GM21717 (cell line): ENCODE data around the gene ADCYAP1R1.
"Not testable (repeated sequence)": the region's sequence is repeated elsewhere in the genome, so short reads cannot be mapped to it uniquely, and the experiment has no call there.

Source experiments
- ATAC-seq: cut with Tn5 transposase; IDR thresholded peaks from one replicate; pipeline ENCODE4 v1.9.1; 2021; ENCODE audit warnings: mild to moderate bottlenecking, moderate library complexity; ENCODE audit not compliant: unreplicated experiment

Gene ADCYAP1R1

DNA sequence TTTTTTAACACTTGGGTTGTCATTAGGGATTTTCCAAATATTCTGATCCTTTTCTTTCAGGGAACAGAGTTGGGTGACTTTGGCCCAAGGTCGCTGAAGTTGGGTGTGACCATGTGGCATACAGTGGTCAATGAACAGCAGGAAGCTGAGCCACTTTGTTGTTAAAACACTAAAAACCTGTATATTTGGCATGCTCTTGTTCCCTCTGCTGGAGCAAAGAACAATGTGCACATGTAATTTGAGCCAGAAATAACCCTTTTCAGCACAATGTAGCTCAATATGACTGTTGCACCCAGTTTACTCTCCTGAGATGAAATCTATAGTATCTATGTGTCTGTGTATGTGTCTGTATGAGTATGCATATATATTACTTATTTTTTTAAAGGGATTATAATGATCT is 74.9 kb downstream of the ADCYAP1R1 start:
- ATAC-seq, result no peak

DNA sequence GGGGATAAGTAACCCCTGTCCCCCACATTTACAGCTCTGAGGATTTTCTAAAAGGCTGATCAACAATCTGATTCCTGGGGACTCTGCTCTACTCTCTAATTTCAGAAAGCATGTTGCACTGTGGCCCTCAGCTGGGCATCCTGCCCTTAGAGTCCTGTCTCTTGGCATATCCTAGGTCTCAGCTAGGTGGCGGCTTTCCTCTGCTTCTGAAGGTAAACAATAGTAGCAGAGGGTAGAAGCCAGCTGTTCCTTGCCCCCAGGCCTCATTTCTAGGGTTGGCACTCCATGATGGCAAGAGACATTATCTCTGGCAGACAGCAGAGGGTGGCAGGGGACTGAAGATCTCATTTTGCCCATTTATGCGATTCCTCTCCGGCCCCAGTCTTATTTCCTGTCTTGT is 77.0 kb downstream of the ADCYAP1R1 start:
- no peak for ATAC-seq

DNA sequence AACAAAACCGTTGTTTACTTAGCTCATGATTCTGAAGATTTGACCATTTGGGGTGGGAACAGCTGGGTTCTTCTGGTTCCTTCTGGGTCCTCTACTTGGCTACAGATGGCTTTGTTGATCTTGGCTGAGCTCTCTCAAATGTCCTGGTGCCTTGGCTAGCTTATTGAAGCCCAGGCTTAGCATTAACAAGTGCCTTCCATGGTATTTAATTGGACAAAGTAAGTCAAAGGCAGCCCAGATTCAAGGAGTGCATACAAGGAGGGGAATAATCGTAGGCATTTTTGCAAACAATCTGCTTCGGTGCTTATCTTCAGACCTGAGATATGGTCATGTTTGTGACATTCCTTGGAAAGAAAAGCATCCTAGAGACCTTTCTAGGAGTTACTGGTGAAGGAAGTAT is 81.4 kb downstream of the ADCYAP1R1 start:
- no peak for ATAC-seq

DNA sequence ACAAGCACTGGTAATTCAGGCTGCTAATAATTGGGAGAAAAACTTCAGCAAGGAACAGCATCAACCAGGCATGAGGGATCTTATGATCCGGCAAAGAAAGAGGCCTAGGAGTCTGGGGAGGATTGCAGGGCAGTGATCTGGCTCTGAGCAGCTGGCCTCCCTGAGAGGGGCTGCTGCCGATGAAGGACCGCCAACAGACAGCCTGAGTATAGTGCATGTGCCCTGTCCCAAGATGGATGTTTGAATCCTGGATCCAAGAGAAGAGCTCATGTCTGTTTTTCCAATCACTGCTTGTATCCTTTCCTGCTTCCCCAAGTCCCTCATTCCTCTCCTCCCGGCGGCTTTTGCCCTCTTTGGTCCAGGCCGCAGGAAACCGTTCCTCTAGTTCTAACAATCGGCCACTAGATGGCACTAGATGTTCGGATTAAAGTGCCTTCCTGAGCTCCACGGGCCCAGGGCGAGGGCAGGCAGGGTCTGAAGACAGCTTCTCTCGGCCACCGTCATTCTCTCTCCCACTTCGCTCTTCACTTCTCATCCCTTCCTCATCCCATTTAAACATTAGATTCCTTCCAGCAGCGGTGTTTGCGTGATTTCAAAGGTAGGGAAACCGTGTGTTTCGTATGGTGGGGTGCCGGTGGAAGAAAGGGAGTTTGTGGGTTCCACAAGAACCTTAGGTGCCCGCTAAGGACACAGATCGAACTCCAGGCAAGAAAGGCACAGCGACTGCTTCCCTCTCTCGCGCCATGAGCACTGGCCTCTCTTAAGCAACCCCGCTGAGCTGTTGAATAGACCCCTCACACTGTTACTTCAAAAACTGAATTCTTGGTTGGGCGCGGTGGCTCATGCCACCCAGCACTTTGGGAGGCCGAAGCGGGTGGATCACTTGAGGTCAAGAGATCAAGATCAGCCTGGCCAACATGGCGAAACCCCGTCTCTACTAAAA is 82.4 kb downstream of the ADCYAP1R1 start:
- peak; percentile 89 for ATAC-seq

DNA sequence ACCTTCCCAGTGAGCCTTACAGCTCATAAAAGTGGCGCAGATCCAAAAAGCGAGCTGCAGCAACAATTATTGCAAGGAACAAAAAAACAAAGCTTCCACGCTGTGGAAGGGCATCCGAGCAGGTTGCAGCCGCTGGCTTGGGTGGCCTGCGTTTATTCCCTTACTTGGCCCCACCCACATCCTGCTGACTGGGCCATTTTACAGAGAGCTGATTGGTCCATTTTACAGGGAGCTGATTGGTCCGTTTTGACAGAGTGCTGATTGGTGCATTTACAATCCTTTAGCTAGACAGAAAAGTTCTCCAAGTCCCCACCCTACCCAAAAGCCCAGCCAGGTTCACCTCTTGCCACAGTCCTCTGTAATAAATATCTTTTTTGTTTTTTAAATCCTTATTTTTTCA is 85.1 kb downstream of the ADCYAP1R1 start:
- ATAC-seq, result no peak

DNA sequence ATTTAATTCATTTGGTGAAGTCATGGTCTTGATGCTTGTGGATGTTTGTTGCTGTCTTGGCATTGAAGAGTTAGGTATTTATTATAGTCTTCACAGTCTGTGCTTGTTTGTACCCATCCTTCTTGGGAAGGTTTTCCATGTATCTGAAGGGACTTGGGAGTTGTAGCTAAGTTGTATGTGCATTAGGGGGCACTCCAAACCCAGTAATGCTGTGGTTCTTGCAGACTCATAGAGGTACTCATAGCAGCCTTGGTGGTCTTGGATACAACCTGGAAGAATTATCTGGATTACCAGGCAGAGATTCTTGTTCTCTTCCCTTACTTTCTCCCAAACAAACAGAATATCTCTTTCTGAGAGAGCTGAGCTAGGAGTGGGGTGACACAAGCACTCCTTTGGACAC is 93.2 kb downstream of the ADCYAP1R1 start:
- ATAC-seq, result no peak

DNA sequence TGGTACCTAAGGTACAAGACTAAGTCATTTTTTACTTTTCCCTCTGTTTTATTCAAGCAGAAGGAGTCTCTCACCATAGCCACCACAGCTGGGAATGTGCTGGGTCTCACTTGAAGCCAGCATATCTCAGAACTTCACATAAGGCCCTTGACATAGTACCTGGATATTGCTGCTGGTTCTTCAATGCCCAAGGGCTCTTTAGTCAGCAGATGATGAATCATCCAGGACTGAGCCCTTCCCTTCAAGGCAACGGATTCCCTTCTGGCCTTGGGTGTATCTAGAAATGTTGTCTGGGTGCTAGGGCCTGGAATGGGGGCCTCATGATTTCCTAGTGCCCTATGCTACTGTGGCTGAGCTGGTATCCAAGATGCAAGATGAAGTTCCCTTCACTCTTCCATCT is 93.9 kb downstream of the ADCYAP1R1 start:
- no peak for ATAC-seq

DNA sequence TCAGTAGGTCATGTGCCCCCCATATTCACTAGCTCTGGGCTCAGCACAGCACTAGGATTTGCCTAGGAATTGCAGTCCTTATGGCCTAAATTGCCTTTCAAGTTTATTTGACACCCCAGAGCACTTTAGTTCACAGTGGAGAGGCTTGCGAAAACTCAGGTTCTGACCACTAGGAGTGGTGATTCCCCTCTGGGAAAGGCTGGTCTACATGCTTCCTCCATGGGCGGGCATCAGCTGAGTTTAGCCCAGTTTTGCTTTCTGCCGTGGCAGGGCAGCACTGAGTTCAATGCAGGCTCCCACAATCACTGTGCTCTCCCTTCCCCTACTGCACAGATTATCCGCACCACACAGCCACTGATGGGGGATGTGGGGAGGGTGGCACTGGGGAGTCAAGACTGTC is 94.4 kb downstream of the ADCYAP1R1 start:
- no peak for ATAC-seq

DNA sequence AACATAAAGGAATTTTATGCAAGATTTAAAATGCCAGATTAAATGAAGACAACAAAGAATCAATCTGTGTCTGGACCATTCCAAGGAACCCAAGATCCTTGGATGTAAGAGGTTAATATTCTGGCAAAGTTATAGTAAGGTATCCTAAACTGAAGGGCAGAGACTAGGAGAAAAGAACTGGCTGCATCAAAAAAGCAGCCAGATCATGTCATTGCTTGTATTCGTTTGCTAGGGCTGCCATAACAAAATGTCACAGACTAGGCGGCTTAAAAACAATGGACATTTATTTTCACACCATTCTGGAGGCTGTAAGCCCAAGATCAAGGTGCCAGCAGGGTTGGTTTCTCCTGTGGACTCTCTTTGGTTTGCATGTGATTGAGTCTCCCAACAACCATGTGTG is 99.7 kb downstream of the ADCYAP1R1 start:
- no peak for ATAC-seq

DNA sequence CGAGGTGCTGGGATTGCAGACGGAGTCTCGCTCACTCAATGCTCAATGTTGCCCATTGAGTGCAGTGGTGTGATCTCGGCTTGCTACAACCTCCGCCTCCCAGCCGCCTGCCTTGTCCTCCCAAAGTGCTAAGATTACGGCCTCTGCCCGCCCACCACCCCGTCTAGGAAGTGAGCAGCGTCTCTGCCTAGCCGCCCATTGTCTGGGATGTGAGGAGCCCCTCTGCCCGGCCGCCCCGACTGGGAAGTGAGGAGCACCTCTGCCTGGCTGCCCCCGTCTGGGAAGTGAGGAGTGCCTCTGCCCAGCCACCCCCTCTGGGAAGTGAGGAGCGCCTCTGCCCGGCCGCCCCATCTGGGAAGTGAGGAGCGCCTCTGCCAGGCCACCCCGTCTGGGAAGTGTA is 101.2 kb downstream of the ADCYAP1R1 start:
- ATAC-seq, result not testable (repeated sequence)

DNA sequence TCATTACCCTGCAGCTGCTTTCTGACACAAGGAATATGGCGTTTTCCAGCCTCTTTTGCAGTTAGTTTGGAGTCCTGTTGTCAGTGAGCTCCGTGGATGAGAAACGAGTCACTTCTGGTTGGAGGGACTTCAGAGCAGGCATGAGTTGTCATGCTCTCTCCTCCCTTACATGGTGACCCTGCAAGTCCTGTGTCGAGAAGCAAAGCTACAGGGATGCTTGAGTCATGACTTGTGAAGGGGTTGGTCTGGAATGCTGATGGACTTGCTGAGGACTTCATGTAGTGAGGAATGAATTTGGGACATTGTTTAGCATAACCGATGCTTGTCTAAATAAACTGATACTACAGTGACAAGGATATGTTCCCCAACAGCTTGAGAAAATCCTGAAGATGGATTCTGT is 108.8 kb downstream of the ADCYAP1R1 start:
- ATAC-seq, result no peak
